ENCODE measurements around the gene HBZ.
"Not testable (repeated sequence)": the region's sequence is repeated elsewhere in the genome, so short reads cannot be mapped to it uniquely, and the experiment has no call there.

HBZ gene

GRCh38 chr16:152141-153128 lies at the start of gene HBZ:
Gene HBZ (plus strand): TSS chr16:152644. CDS start chr16:152910, 266 bp downstream.
- DNase-seq (ENCODE audit: low read depth in 2 of 2): no peak

- no peak for DNase-seq (ENCODE audit: low read depth in 2 of 2)
Observed at GRCh38 chr16:104355-104754, 48.1 kb upstream of the HBZ start.

GRCh38 chr16:104928-105327 lies 47.5 kb upstream of the HBZ start:
- DNase-seq (ENCODE audit: low read depth in 2 of 2): no peak

- no peak for DNase-seq (ENCODE audit: low read depth in 2 of 2)
Observed at GRCh38 chr16:105521-105920, 46.9 kb upstream of the HBZ start.

GRCh38 chr16:106623-107324 lies 45.7 kb upstream of the HBZ start:
- DNase-seq (ENCODE audit: low read depth in 2 of 2): peak in 1 of 2 experiments; percentile 20

GRCh38 chr16:112153-112840 lies 40.1 kb upstream of the HBZ start:
- DNase-seq (ENCODE audit: low read depth in 2 of 2): no peak

- no peak for DNase-seq (ENCODE audit: low read depth in 2 of 2)
Observed at GRCh38 chr16:114327-114726, 38.1 kb upstream of the HBZ start.

- no peak for DNase-seq (ENCODE audit: low read depth in 2 of 2)
Observed at GRCh38 chr16:116015-116414, 36.4 kb upstream of the HBZ start.

GRCh38 chr16:117379-118365 lies 34.8 kb upstream of the HBZ start:
- DNase-seq (ENCODE audit: low read depth in 2 of 2): peak; percentile 36 to 57

- no peak for DNase-seq (ENCODE audit: low read depth in 2 of 2)
Observed at GRCh38 chr16:118857-119256, 33.6 kb upstream of the HBZ start.

- DNase-seq (ENCODE audit: low read depth in 2 of 2): no peak
Observed at GRCh38 chr16:119295-119694, 33.1 kb upstream of the HBZ start.

GRCh38 chr16:119835-120491 lies 32.5 kb upstream of the HBZ start:
- DNase-seq (ENCODE audit: low read depth in 2 of 2): no peak

- DNase-seq (ENCODE audit: low read depth in 2 of 2): no peak
Observed at GRCh38 chr16:120756-121155, 31.7 kb upstream of the HBZ start.

- no peak for DNase-seq (ENCODE audit: low read depth in 2 of 2)
Observed at GRCh38 chr16:122361-122760, 30.1 kb upstream of the HBZ start.

- DNase-seq (ENCODE audit: low read depth in 2 of 2): not testable (repeated sequence)
Observed at GRCh38 chr16:123558-124350, 28.7 kb upstream of the HBZ start.

GRCh38 chr16:125011-125410 lies 27.4 kb upstream of the HBZ start:
- no peak for DNase-seq (ENCODE audit: low read depth in 2 of 2)

GRCh38 chr16:129075-129474 lies 23.4 kb upstream of the HBZ start:
- no peak for DNase-seq (ENCODE audit: low read depth in 2 of 2)

GRCh38 chr16:130533-131173 lies 21.8 kb upstream of the HBZ start:
- DNase-seq (ENCODE audit: low read depth in 2 of 2): no peak

- no peak for DNase-seq (ENCODE audit: low read depth in 2 of 2)
Observed at GRCh38 chr16:132120-132519, 20.3 kb upstream of the HBZ start.
